A549 (cell line): Measurements from ENCODE around the gene SPATA31E1.

ENCODE experiments used
- CTCF ChIP-seq: fragments of >200 bp; sonication (Bioruptor Twin); formaldehyde crosslinking; IDR thresholded peaks from 3 replicates; pipeline ENCODE4 v1.5.1; 2016
- RAD21 ChIP-seq, 2 experiments: fragments of >200 bp in 1 of 2; sonication (Bioruptor Twin) in 1 of 2; formaldehyde crosslinking in 1 of 2; IDR thresholded peaks in 1 of 2; conservative IDR thresholded peaks in 1 of 2; 2 replicates in 1 of 2; 3 replicates in 1 of 2; pipeline ENCODE4 v1.6.1; 2012 to 2018; ENCODE audit warnings: inconsistent platforms in 1 of 2

GRCh38 chr9:87857141-87857947 lies 25.3 kb upstream of the SPATA31E1 start:
- TF ChIP-seq CTCF (no peak), RAD21 (conservative IDR thresholded peaks at IDR 0.05 in 1 of 2, IDR thresholded peaks at IDR 0.05 in 1 of 2) (no peak)
